Measurements from ENCODE around the gene RBM22. TPM values are rescaled to one million over a fixed set of nuclear protein-coding genes. Genes with fewer than 3 reads are reported as not detected.

Gene RBM22
- total RNA-seq, 1 experiment from 2014 or later = 61.4 TPM

DNA sequence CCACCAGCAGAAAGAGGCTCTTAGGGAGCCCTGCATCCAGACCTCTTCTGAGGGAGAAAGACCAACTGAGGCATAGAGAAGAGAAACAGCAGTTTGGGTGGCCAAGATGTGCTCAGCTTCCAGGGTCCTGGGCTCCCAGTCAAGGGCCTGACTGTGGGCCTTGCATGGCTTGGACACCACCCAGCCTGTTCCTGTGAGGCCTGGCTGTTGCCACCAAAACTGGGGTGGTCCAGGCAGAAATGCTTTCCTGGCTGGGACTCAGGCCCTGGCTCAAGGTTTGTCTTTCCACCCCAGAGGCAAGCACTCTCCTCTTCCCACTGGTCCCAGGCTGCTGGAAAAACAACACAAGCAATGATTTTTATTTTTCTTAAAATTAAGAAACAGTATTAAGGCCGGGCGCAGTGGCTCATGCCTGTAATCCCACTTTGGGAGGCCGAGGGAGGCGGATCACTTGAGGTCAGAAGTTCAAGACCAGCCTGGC is 26.5 kb downstream of the RBM22 start:
- ChIA-PET RAD21 (ENCODE audit: low non-redundant PET in 1 of 2, low total read pairs in 2 of 2, uncharacterized antibody in 2 of 2, unreplicated experiment in 2 of 2) (no interaction called here), POLR2A (no interaction called here), CTCF (no interaction called here)
- no peaks in the 10 kb centered on the region for H3K79me2 ChIP-seq (ENCODE audit: insufficient read depth, low read length)
- no peak for TF ChIP-seq JUND (IDR thresholded peaks at IDR 0.05)
- no peak for TF ChIP-seq SIN3A (IDR thresholded peaks at IDR 0.05; ENCODE audit: low read depth)
- H3K4me3 ChIP-seq (replicated peaks in 1 of 2; ENCODE audit: low read depth in 1 of 2, low read length in 2 of 2) = no peak overlapping the region
- DNase-seq (ENCODE audit: low read depth, low spot score) (no peak), ATAC-seq (no peak)
- H3K9ac ChIP-seq (ENCODE audit: low read length) = no peak overlapping the region
- no peak overlapping the region for H3K27ac ChIP-seq (ENCODE audit: low read depth, low read length)
- H3K4me2 ChIP-seq (ENCODE audit: low read length) = no peak overlapping the region
- H4K20me1 ChIP-seq (ENCODE audit: insufficient read depth) = no peaks in the 10 kb centered on the region
- no TSS peak for BruUV-seq (replicated peaks)
- H3K36me3 ChIP-seq (ENCODE audit: control insufficient read depth in 1 of 2, insufficient read depth in 2 of 2, low read length in 2 of 2) = no peaks in the 10 kb centered on the region
- intact Hi-C loops (cut with micrococcal nuclease) = no loop called here
- no peaks in the 10 kb centered on the region for H3K9me2 ChIP-seq (ENCODE audit: insufficient read depth)
- H2AFZ ChIP-seq (ENCODE audit: low read depth, low read length, poor library complexity, severe bottlenecking) = no peak overlapping the region
- H3K4me1 ChIP-seq (ENCODE audit: control insufficient read depth in 1 of 2, insufficient read depth in 2 of 2, low read length in 2 of 2) = peaks cover 0 to 12% of the 10 kb centered on the region in 2 experiments; a peak in 1 of 4 replicates
- no peaks in the 10 kb centered on the region for H3K27me3 ChIP-seq (ENCODE audit: insufficient read depth, low read length)
- no peaks in the 10 kb centered on the region for H3K9me3 ChIP-seq (ENCODE audit: control insufficient read depth in 1 of 2, insufficient read depth in 1 of 2, low read depth in 1 of 2, low read length in 2 of 2)

DNA sequence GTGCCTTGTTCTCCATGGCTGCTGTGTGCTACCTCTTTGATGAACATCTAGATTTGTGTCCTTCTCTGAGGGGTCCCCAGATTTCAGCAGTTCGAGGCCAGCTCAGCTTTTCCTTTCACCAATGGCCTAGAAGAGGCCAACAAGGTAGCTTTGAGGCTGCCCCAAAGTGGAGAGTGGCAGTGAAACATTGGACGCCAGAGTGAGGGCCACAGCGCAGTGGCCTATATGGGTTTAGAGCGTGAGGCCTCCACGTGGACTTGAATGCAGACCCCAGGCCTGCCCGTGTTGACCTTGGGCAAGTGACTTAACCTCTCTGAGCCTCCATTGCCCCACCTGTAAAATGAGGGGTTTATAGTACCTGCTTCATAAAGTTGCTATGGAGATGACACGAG is 28.0 kb downstream of the RBM22 start:
- Histone ChIP-seq H3K36me3 (ENCODE audit: control insufficient read depth in 1 of 2, insufficient read depth in 2 of 2, low read length in 2 of 2) (no peaks in the 10 kb centered on the region), H3K27ac (ENCODE audit: low read depth, low read length) (no peak overlapping the region), H3K9ac (ENCODE audit: low read length) (no peak overlapping the region), H4K20me1 (ENCODE audit: insufficient read depth) (no peaks in the 10 kb centered on the region), H3K79me2 (ENCODE audit: insufficient read depth, low read length) (no peaks in the 10 kb centered on the region), H3K4me1 (ENCODE audit: control insufficient read depth in 1 of 2, insufficient read depth in 2 of 2, low read length in 2 of 2) (peaks cover 0 to 12% of the 10 kb centered on the region in 2 experiments; a peak in 1 of 4 replicates), H2AFZ (ENCODE audit: low read depth, low read length, poor library complexity, severe bottlenecking) (no peak overlapping the region), H3K9me2 (ENCODE audit: insufficient read depth) (no peaks in the 10 kb centered on the region), H3K4me2 (ENCODE audit: low read length) (no peak overlapping the region), H3K9me3 (ENCODE audit: control insufficient read depth in 1 of 2, insufficient read depth in 1 of 2, low read depth in 1 of 2, low read length in 2 of 2) (no peaks in the 10 kb centered on the region), H3K4me3 (replicated peaks in 1 of 2; ENCODE audit: low read depth in 1 of 2, low read length in 2 of 2) (no peak overlapping the region), H3K27me3 (ENCODE audit: insufficient read depth, low read length) (no peaks in the 10 kb centered on the region)
- BruUV-seq (replicated peaks) = no TSS peak
- no peak for DNase-seq (ENCODE audit: low read depth, low spot score)
- no peak for ATAC-seq
- ChIA-PET RAD21 (ENCODE audit: low non-redundant PET in 1 of 2, low total read pairs in 2 of 2, uncharacterized antibody in 2 of 2, unreplicated experiment in 2 of 2) (no interaction called here), CTCF (no interaction called here), POLR2A (no interaction called here)
- intact Hi-C loops (cut with micrococcal nuclease) = no loop called here
- no peak for TF ChIP-seq ELF1 (IDR thresholded peaks at IDR 0.05; ENCODE audit: borderline replicate concordance, low read depth)
